Lung (tissue), 12 donors: Measurements from ENCODE around the gene GOLGA5. TPM values are rescaled to one million over a fixed set of nuclear protein-coding genes. Genes with fewer than 3 reads are reported as not detected.

Experiments
- ATAC-seq: fragments of 200-7000 bp; cut with Tn5 transposase; one replicate; pipeline ENCODE4 v1.9.1; 2020; ENCODE audit warnings: moderate number of reproducible peaks; ENCODE audit not compliant: insufficient read depth, low FRiP score
- DNase-seq, 3 donors: peaks; one replicate each; pipeline ENCODE4 v3.0.0-alpha.2; 2013 to 2017
- H3K27ac ChIP-seq, 2 donors: one replicate each; pipeline ENCODE4 v1.5.1; 2013; ENCODE audit warnings: mild to moderate bottlenecking in 2 of 2, moderate library complexity in 2 of 2, control low read depth in 1 of 2, inconsistent platforms in 1 of 2, low read depth in 1 of 2, low read length in 1 of 2
- H3K27me3 ChIP-seq, 3 donors: one replicate each; pipeline ENCODE4 v1.5.1; 2013; ENCODE audit warnings: low read length in 2 of 3; ENCODE audit not compliant: control insufficient read depth in 3 of 3, insufficient read depth in 3 of 3
- H3K36me3 ChIP-seq, 4 donors: one replicate each; pipeline ENCODE4 v1.5.1; 2013; ENCODE audit warnings: low read length in 4 of 4, mild to moderate bottlenecking in 1 of 4, moderate library complexity in 1 of 4; ENCODE audit not compliant: control insufficient read depth in 4 of 4, insufficient read depth in 4 of 4
- H3K4me1 ChIP-seq, 5 donors: one replicate each; pipeline ENCODE4 v1.5.1; 2013; ENCODE audit warnings: low read length in 5 of 5, mild to moderate bottlenecking in 2 of 5, moderate library complexity in 1 of 5; ENCODE audit not compliant: control insufficient read depth in 5 of 5, insufficient read depth in 5 of 5
- H3K4me3 ChIP-seq: one replicate; pipeline ENCODE4 v1.5.1; 2013; ENCODE audit warnings: mild to moderate bottlenecking, control low read depth, moderate library complexity
- H3K9ac ChIP-seq, 2 donors: one replicate each; pipeline ENCODE4 v1.5.1; 2013; ENCODE audit warnings: low read length in 2 of 2, control low read depth in 1 of 2; ENCODE audit not compliant: insufficient read depth in 1 of 2
- H3K9me3 ChIP-seq, 4 donors: one replicate each; pipeline ENCODE4 v1.5.1; 2013; ENCODE audit warnings: low read length in 3 of 4, mild to moderate bottlenecking in 1 of 4, moderate library complexity in 1 of 4; ENCODE audit not compliant: control insufficient read depth in 4 of 4, insufficient read depth in 3 of 4
- CTCF ChIP-seq: IDR thresholded peaks from 2 replicates; pipeline ENCODE4 v1.5.1; 2012; ENCODE audit warnings: mild to moderate bottlenecking; ENCODE audit errors: control extremely low read depth, extremely low read depth
- WGBS, 2 donors: extraction: QIAGEN DNeasy Blood & Tissue Kit; methylation state at CpG; one replicate each; pipeline ENCODE4 v1.1.7; 2013; 5-methylcytosine and 5-hydroxymethylcytosine counted together
- polyA plus RNA-seq, 2 donors: library from polyadenylated mRNA; stranded (reverse); fragments of 200-250 nt; gene quantifications; one replicate each; pipeline ENCODE4 v1.2.1, GENCODE V29; 2013
- total RNA-seq, 2 donors: library from RNA; depleted of rRNA in 1 of 2; stranded (reverse); fragments of >200 nt in 1 of 2; gene quantifications; one replicate each; pipeline ENCODE4 v1.2.1, GENCODE V29; 2014 to 2021
- donor health status: control.
- donor health status: control.
- donor health status: Bipolar disorder and iron deficiency.
- donor health status: healthy.
- donor health status: DM: yes; HTN: yes; CAD: no.

GOLGA5 gene
- total and polyA plus RNA-seq, 4 donors: 26.9 to 36.9 (median 34.0) TPM

GRCh38 chr14:92861856-92862745 is 68.0 kb downstream of the GOLGA5 start:
- H3K36me3 ChIP-seq: no peaks in the 10 kb centered on the region
- peaks cover 0 to 1% (median 0%) of the 10 kb centered on the region in 5 donors for H3K4me1 ChIP-seq
- H3K27me3 ChIP-seq: no peaks in the 10 kb centered on the region
- no peak for TF ChIP-seq CTCF
- no peak for DNase-seq
- H3K27ac ChIP-seq: no peak overlapping the region
- peaks cover 0 to 11% (median 0%) of the 10 kb centered on the region in 4 donors for H3K9me3 ChIP-seq
- H3K9ac ChIP-seq: no peak overlapping the region
- ATAC-seq: no peak
- H3K4me3 ChIP-seq: no peak overlapping the region
- 91 to 92% methylated on average over 7 of the region's 7 CpGs for WGBS, 2 donors

DNA sequence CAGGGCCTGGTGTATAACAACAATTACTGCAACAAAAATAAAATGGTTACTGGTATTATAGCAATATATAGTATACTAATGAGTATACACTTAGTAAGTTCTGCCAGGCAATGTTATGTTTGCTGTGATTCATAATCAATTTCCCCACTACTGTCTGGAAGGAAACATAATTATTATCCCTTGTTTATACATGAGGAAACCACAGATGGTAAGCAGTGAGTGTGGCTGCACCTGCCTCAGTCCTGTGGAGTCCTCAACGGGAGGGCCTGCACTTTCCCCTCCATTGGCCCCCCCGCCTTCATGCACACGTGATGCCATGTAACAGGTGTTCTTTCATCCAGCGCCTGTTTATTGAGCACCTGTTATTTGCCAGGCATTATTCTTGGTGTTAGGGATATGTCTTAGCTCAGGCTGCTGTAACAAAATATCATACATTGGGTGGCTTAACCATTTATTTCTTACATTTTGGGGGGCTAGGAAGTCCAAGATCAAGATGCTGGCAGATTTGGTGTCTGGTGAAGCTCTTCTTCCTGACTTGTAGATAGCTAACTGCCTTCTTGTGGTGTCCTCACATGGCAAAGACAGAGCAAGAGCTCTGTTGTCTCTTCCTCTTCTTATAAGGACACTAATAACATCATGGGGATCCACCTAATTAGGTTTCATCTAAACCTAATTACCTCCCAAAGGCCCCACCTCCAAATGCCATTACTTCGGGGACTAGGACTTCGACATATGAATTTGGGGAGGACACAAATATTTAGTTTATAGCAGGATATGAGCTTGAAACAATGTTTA is 69.4 kb downstream of the GOLGA5 start:
- Histone ChIP-seq H3K27me3 (no peaks in the 10 kb centered on the region), H3K9me3 (peaks cover 0 to 11% (median 0%) of the 10 kb centered on the region in 4 donors), H3K27ac (no peak overlapping the region), H3K9ac (no peak overlapping the region), H3K4me3 (no peak overlapping the region), H3K36me3 (no peaks in the 10 kb centered on the region), H3K4me1 (peaks cover 0 to 1% (median 0%) of the 10 kb centered on the region in 5 donors)
- WGBS, 2 donors: 65 to 71% methylated on average over 6 of the region's 6 CpGs
- ATAC-seq (no peak), DNase-seq (no peak)
- no peak for TF ChIP-seq CTCF

DNA sequence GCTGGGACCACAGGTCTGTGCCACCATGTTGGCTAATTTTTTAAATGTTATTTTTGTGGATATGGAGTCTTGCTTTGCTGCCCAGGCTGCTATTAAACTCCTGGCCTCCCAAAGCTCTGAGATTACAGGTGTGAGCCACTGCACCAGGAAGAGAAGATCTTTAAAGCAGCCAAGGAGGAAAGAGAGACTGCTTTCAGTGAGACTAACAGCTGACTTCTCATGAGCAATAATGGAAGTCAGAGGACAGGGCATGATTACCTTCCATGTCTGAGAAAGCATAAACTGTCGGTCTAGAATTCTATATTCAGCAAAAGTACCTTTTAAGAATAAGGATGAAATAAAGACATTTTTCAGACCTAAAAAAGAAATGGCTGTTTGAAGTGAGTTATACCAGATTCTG is 71.6 kb downstream of the GOLGA5 start:
- Histone ChIP-seq H3K27ac (no peak overlapping the region), H3K9me3 (peaks cover 0 to 11% (median 0%) of the 10 kb centered on the region in 4 donors), H3K4me3 (no peak overlapping the region), H3K36me3 (no peaks in the 10 kb centered on the region), H3K9ac (no peak overlapping the region), H3K27me3 (no peaks in the 10 kb centered on the region), H3K4me1 (peaks cover 0 to 1% (median 0%) of the 10 kb centered on the region in 5 donors)
- ATAC-seq (no peak), DNase-seq (no peak)
- TF ChIP-seq CTCF: no peak
- 87 to 100% methylated on average over 1 of the region's 1 CpG for WGBS, 2 donors
